Stomach (tissue), 9 donors: ENCODE results near the gene PAX5. TPM values are rescaled to one million over a fixed set of nuclear protein-coding genes. Genes with fewer than 3 reads are reported as not detected.
"Not testable (repeated sequence)": the region's sequence is repeated elsewhere in the genome, so short reads cannot be mapped to it uniquely, and the experiment has no call there.

ENCODE experiments used
- DNase-seq, 2 donors: peaks; one replicate each; pipeline versions ENCODE4 v3.0.0 to v3.0.0-alpha.2; 2013 to 2019
- H3K27ac ChIP-seq, 5 donors: fragments of 200-600 bp in 4 of 5; sonication (generic) in 4 of 5; one replicate each; pipeline ENCODE4 v1.5.1; 2013 to 2019; ENCODE audit warnings: mild to moderate bottlenecking in 1 of 5, moderate library complexity in 1 of 5
- H3K27me3 ChIP-seq, 3 donors: fragments of 200-600 bp; sonication (generic); one replicate each; pipeline ENCODE4 v1.5.1; 2017 to 2019; ENCODE audit warnings: mixed run types in 1 of 3
- H3K36me3 ChIP-seq, 4 donors: fragments of 200-600 bp; sonication (generic); 1 replicate in 3 of 4; 2 replicates in 1 of 4; pipeline ENCODE4 v1.5.1; 2016 to 2019
- H3K4me1 ChIP-seq, 4 donors: fragments of 200-600 bp; sonication (generic); one replicate each; pipeline ENCODE4 v1.5.1; 2016 to 2019
- H3K4me3 ChIP-seq, 4 donors: fragments of 200-600 bp; sonication (generic) in 3 of 4; one replicate each; pipeline ENCODE4 v1.5.1; 2016 to 2019; ENCODE audit warnings: mild to moderate bottlenecking in 1 of 4
- H3K9me3 ChIP-seq, 4 donors: fragments of 200-600 bp; sonication (generic); one replicate each; pipeline ENCODE4 v1.5.1; 2016 to 2019
- CTCF ChIP-seq, 7 experiments: fragments of 450-650 bp in 4 of 7; fragments of 200-600 bp in 3 of 7; sonication (generic) in 3 of 7; IDR thresholded peaks; one replicate each; pipeline ENCODE4 v1.5.1; 2016 to 2019; ENCODE audit warnings: antibody characterized with exemption in 7 of 7, control low read depth in 2 of 7, mild to moderate bottlenecking in 1 of 7
- EP300 ChIP-seq: sonication (generic); formaldehyde crosslinking; IDR thresholded peaks from one replicate; pipeline ENCODE4 v1.6.1; 2017; ENCODE audit warnings: antibody characterized with exemption
- POLR2A ChIP-seq, 4 donors: fragments of 450-650 bp; IDR thresholded peaks; one replicate each; pipeline ENCODE4 v1.6.1; 2016; ENCODE audit warnings: antibody characterized with exemption in 4 of 4, control low read depth in 2 of 4, mild to moderate bottlenecking in 1 of 4, moderate library complexity in 1 of 4
- POLR2AphosphoS5 ChIP-seq, 3 donors: sonication (generic); formaldehyde crosslinking; IDR thresholded peaks; one replicate each; pipeline ENCODE4 v1.6.1; 2016; ENCODE audit warnings: antibody characterized with exemption in 3 of 3
- WGBS, 5 donors: extraction: QIAGEN DNeasy Blood & Tissue Kit in 3 of 5; methylation state at CpG; one replicate each; pipeline versions ENCODE4 v1.1.5 to v1.1.7; 2013 to 2018; 5-methylcytosine and 5-hydroxymethylcytosine counted together
- intact Hi-C: fragments of 100-400 bp; cut with DNase I; formaldehyde crosslinking; loops from one replicate; pipeline ENCODE4 v1.15.1; 2023; ENCODE audit warnings: low total_unique reads
- polyA plus RNA-seq, 3 donors: library from polyadenylated mRNA; stranded (reverse); fragments of 200-250 nt; gene quantifications; one replicate each; pipeline ENCODE4 v1.2.3, GENCODE V29; 2013
- total RNA-seq, 5 donors: library from RNA; depleted of rRNA; stranded (reverse); fragments of >200 nt; gene quantifications; one replicate each; pipeline versions ENCODE4 v1.1.0 to v1.2.3, GENCODE V29; 2014 to 2016
- donor health status: healthy with polysubstance abuse.
- donor health status: Bipolar disorder and iron deficiency.
- donor health status: healthy.

PAX5 gene
- total and polyA plus RNA-seq, 8 donors, result 0.43 to 1.3 TPM; not detected in 6

- TF ChIP-seq EP300 (no peak), POLR2AphosphoS5 (IDR thresholded peaks at IDR 0.05) (peak; percentile 73 to 92 (median 87)), POLR2A (IDR thresholded peaks at IDR 0.05) (peak in 1 of 4 donors; percentile 49), CTCF (IDR thresholded peaks at IDR 0.05) (no peak)
- no peaks in the 10 kb centered on the region for H3K27me3 ChIP-seq
- peak overlapping the region; percentile 79 to 94 (median 86) for H3K4me3 ChIP-seq
- H3K4me1 ChIP-seq, result peaks cover 13 to 49% (median 33%) of the 10 kb centered on the region in 4 donors
- DNase-seq, result peak; percentile 94 to 98
- intact Hi-C loops, result no loop called here
- H3K36me3 ChIP-seq, result no peaks in the 10 kb centered on the region
- WGBS, 5 donors, result 1 to 3% (median 2%) methylated on average over 61 to 63 of the region's 63 CpGs
- no peaks in the 10 kb centered on the region for H3K9me3 ChIP-seq
- H3K27ac ChIP-seq, result peak overlapping the region; percentile 87 to 97 (median 92)
Measured at GRCh38 chr9:37079370-37080164, 45.5 kb upstream of the PAX5 start.

- H3K27ac ChIP-seq, DNase-seq, H3K9me3 ChIP-seq, H3K4me1 ChIP-seq, H3K27me3 ChIP-seq, intact Hi-C loops, H3K4me3 ChIP-seq, H3K36me3 ChIP-seq: not testable (repeated sequence)
- 60 to 78% (median 74%) methylated on average over 4 of the region's 4 CpGs for WGBS, 5 donors
Measured at GRCh38 chr9:37074790-37075189, 40.7 kb upstream of the PAX5 start.

GRCh38 chr9:37066139-37066725 is 32.2 kb upstream of the PAX5 start:
- Histone ChIP-seq H3K27ac (no peak overlapping the region), H3K9me3 (no peaks in the 10 kb centered on the region), H3K27me3 (peaks cover 0 to 26% (median 0%) of the 10 kb centered on the region in 3 donors), H3K36me3 (no peaks in the 10 kb centered on the region), H3K4me1 (no peaks in the 10 kb centered on the region), H3K4me3 (no peak overlapping the region)
- TF ChIP-seq POLR2AphosphoS5 (IDR thresholded peaks at IDR 0.05), result no peak
- no peak for TF ChIP-seq CTCF (IDR thresholded peaks at IDR 0.05)
- no peak for TF ChIP-seq EP300
- TF ChIP-seq POLR2A (IDR thresholded peaks at IDR 0.05), result no peak
- WGBS, 5 donors, result 29 to 42% (median 37%) methylated on average over 3 of the region's 3 CpGs
- DNase-seq, result no peak
- intact Hi-C loops, result no loop called here

GRCh38 chr9:37062336-37062735 is 28.3 kb upstream of the PAX5 start:
- intact Hi-C loops, result no loop called here
- DNase-seq, result no peak
- no peaks in the 10 kb centered on the region for H3K4me1 ChIP-seq
- H3K27me3 ChIP-seq, result peaks cover 0 to 38% (median 0%) of the 10 kb centered on the region in 3 donors
- H3K4me3 ChIP-seq, result no peak overlapping the region
- TF ChIP-seq EP300 (no peak), POLR2AphosphoS5 (IDR thresholded peaks at IDR 0.05) (no peak), CTCF (IDR thresholded peaks at IDR 0.05) (no peak), POLR2A (IDR thresholded peaks at IDR 0.05) (no peak)
- 66 to 89% (median 77%) methylated on average over 4 of the region's 4 CpGs for WGBS, 5 donors
- no peak overlapping the region for H3K27ac ChIP-seq
- H3K9me3 ChIP-seq, result no peaks in the 10 kb centered on the region
- H3K36me3 ChIP-seq, result no peaks in the 10 kb centered on the region

- 71 to 92% (median 79%) methylated on average over 2 of the region's 2 CpGs for whole genome bisulfite sequencing, 5 donors
- intact Hi-C loops, result no loop called here
- Histone ChIP-seq H3K9me3 (no peaks in the 10 kb centered on the region), H3K36me3 (no peaks in the 10 kb centered on the region), H3K27me3 (peaks cover 0 to 38% (median 0%) of the 10 kb centered on the region in 3 donors), H3K4me1 (no peaks in the 10 kb centered on the region), H3K4me3 (no peak overlapping the region), H3K27ac (no peak overlapping the region)
- DNase-seq, result no peak
- TF ChIP-seq POLR2A (IDR thresholded peaks at IDR 0.05), result no peak
- no peak for TF ChIP-seq CTCF (IDR thresholded peaks at IDR 0.05)
- no peak for TF ChIP-seq EP300
- no peak for TF ChIP-seq POLR2AphosphoS5 (IDR thresholded peaks at IDR 0.05)
Measured at GRCh38 chr9:37061768-37062167, 27.7 kb upstream of the PAX5 start.
